Keratinocyte (primary cell): ENCODE measurements around the gene VPS37C. TPM values are rescaled to one million over a fixed set of nuclear protein-coding genes. Genes with fewer than 3 reads are reported as not detected.

Source experiments
- DNase-seq: peaks from one replicate; pipeline ENCODE4 v3.0.0-alpha.2; 2011; ENCODE audit warnings: low read depth, missing footprints, low spot score
- FAIRE-seq: peaks from 2 replicates; lab custom pipeline; 2011; peaks lifted over from hg19 to GRCh38; lab: Jason Lieb, UNC
- H2AFZ ChIP-seq: 2 replicates; pipeline ENCODE4 v1.6.0; 2012; ENCODE audit warnings: low read length, control low read depth, inconsistent platforms; ENCODE audit not compliant: control insufficient read depth
- H3K27ac ChIP-seq: 2 replicates; pipeline ENCODE4 v1.5.1; 2011; ENCODE audit warnings: low read length; ENCODE audit not compliant: control insufficient read depth, insufficient read depth
- H3K27me3 ChIP-seq: 3 replicates; pipeline ENCODE4 v1.6.0; 2011; ENCODE audit warnings: low read length; ENCODE audit not compliant: control insufficient read depth, insufficient read depth; ENCODE audit errors: extremely low read depth
- H3K36me3 ChIP-seq, 2 experiments: 2 replicates in 1 of 2; 3 replicates in 1 of 2; pipeline ENCODE4 v1.5.1; 2011; ENCODE audit warnings: low read length in 2 of 2, mild to moderate bottlenecking in 1 of 2; ENCODE audit not compliant: control insufficient read depth in 2 of 2, insufficient read depth in 2 of 2; ENCODE audit errors: extremely low read depth in 1 of 2
- H3K4me1 ChIP-seq: 3 replicates; pipeline ENCODE4 v1.5.1; 2011; ENCODE audit warnings: low read length; ENCODE audit not compliant: control insufficient read depth, insufficient read depth; ENCODE audit errors: extremely low read depth
- H3K4me2 ChIP-seq: 3 replicates; pipeline ENCODE4 v1.6.0; 2011; ENCODE audit warnings: low read depth, low read length; ENCODE audit not compliant: control insufficient read depth, insufficient read depth; ENCODE audit errors: extremely low read depth
- H3K4me3 ChIP-seq, 3 experiments: fragments of 200-600 bp in 1 of 3; sonication (generic) in 1 of 3; 2 replicates in 2 of 3; 3 replicates in 1 of 3; pipeline ENCODE4 v1.5.1; 2011 to 2016; ENCODE audit warnings: low read length in 3 of 3, mild to moderate bottlenecking in 3 of 3, control low read depth in 2 of 3, inconsistent platforms in 1 of 3, low read depth in 1 of 3, mixed read lengths in 1 of 3, mixed run types in 1 of 3, moderate library complexity in 1 of 3; ENCODE audit not compliant: control insufficient read depth in 2 of 3, insufficient read depth in 2 of 3; ENCODE audit errors: extremely low read depth in 1 of 3
- H3K79me2 ChIP-seq: 2 replicates; pipeline ENCODE4 v1.6.0; 2012; ENCODE audit warnings: low read length; ENCODE audit not compliant: control insufficient read depth, insufficient read depth
- H3K9ac ChIP-seq: 3 replicates; pipeline ENCODE4 v1.6.0; 2011; ENCODE audit warnings: low read length; ENCODE audit not compliant: control insufficient read depth, insufficient read depth; ENCODE audit errors: extremely low read depth
- H3K9me1 ChIP-seq: 3 replicates; pipeline ENCODE4 v1.6.0; 2011; ENCODE audit warnings: low read length; ENCODE audit not compliant: control insufficient read depth, insufficient read depth; ENCODE audit errors: extremely low read depth
- H3K9me3 ChIP-seq: 2 replicates; pipeline ENCODE4 v1.5.1; 2012; ENCODE audit warnings: low read depth, low read length; ENCODE audit not compliant: control insufficient read depth
- H4K20me1 ChIP-seq: 3 replicates; pipeline ENCODE4 v1.6.0; 2011; ENCODE audit warnings: low read length; ENCODE audit not compliant: control insufficient read depth, insufficient read depth; ENCODE audit errors: extremely low read depth
- EZH2 ChIP-seq: IDR thresholded peaks from one replicate; pipeline ENCODE4 v1.6.1; 2012; ENCODE audit warnings: inconsistent platforms, mild to moderate bottlenecking, low read length, moderate library complexity
- dilution Hi-C: fragments of 300-500 bp; cut with MboI; formaldehyde crosslinking; loops from one replicate; pipeline ENCODE4 v1.7.0; 2020; ENCODE audit warnings: low sequenced_read_pairs; ENCODE audit not compliant: extremely low pct_ligation_motif_present
- polyA plus RNA-seq, 5 experiments: library from polyadenylated mRNA; depleted of rRNA in 3 of 5; stranded (reverse) in 3 of 5; stranded (forward) in 1 of 5; unstranded in 1 of 5; fragments of >200 nt; gene quantifications; 1 replicate in 1 of 5; 2 replicates in 3 of 5; 3 replicates in 1 of 5; pipeline versions ENCODE4 v1.2.1 to v1.2.3, GENCODE V29; 2011 to 2012; ENCODE audit warnings: missing spikeins in 2 of 5, low read depth in 1 of 5, low replicate concordance in 1 of 5
- TF ChIP-seq, protein P1 (sequence below), 3 experiments: IDR thresholded peaks in 1 of 3; conservative IDR thresholded peaks in 1 of 3; optimal IDR thresholded peaks in 1 of 3; 2 replicates in 2 of 3; 3 replicates in 1 of 3; pipeline versions ENCODE3 to v1.5.1; 2011; ENCODE audit warnings: low read length in 3 of 3, mild to moderate bottlenecking in 3 of 3, moderate library complexity in 2 of 3, control low read depth in 1 of 3, inconsistent platforms in 1 of 3; ENCODE audit not compliant: insufficient read depth in 2 of 3; ENCODE audit errors: extremely low read depth in 1 of 3

VPS37C gene
- polyA plus RNA-seq, 1 donor (not counting 4 experiments of a cell fraction or from before 2014, with no cell fraction given): 8.0 TPM

DNA sequence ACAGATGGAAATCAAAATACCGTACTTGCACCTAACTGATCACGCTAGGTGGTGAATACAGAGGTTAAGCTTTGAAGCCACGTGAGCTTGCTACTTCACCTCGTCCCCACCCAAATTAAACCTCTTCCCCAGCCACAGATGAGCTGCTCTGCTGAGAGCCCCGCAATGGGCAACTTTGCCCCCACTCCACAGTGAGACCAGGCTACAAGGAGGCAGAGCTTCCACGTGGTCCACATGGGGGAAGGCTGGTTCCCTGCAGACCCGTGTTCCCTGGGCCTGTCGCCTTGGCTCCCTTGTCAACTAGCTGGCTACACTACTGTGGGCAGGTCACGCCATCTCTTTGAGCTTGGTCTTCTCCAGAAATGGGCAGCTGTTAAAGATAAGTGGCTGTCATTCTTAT is 48.0 kb downstream of the VPS37C start:
- Histone ChIP-seq H3K27ac (no peak overlapping the region), H3K36me3 (no peaks in the 10 kb centered on the region), H3K9me1 (no peaks in the 10 kb centered on the region), H3K4me1 (no peaks in the 10 kb centered on the region), H3K9me3 (no peaks in the 10 kb centered on the region), H3K4me3 (no peak overlapping the region), H3K9ac (no peak overlapping the region), H3K79me2 (no peaks in the 10 kb centered on the region), H2AFZ (no peak overlapping the region), H3K4me2 (no peak overlapping the region), H4K20me1 (no peaks in the 10 kb centered on the region), H3K27me3 (no peaks in the 10 kb centered on the region)
- no peak for FAIRE-seq
- no peak for DNase-seq
- dilution Hi-C loops: no loop called here
- TF ChIP-seq, protein P1, sequence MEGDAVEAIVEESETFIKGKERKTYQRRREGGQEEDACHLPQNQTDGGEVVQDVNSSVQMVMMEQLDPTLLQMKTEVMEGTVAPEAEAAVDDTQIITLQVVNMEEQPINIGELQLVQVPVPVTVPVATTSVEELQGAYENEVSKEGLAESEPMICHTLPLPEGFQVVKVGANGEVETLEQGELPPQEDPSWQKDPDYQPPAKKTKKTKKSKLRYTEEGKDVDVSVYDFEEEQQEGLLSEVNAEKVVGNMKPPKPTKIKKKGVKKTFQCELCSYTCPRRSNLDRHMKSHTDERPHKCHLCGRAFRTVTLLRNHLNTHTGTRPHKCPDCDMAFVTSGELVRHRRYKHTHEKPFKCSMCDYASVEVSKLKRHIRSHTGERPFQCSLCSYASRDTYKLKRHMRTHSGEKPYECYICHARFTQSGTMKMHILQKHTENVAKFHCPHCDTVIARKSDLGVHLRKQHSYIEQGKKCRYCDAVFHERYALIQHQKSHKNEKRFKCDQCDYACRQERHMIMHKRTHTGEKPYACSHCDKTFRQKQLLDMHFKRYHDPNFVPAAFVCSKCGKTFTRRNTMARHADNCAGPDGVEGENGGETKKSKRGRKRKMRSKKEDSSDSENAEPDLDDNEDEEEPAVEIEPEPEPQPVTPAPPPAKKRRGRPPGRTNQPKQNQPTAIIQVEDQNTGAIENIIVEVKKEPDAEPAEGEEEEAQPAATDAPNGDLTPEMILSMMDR (optimal IDR thresholded peaks at IDR 0.05 in 1 of 3, IDR thresholded peaks at IDR 0.05 in 1 of 3, conservative IDR thresholded peaks at IDR 0.05 in 1 of 3; ENCODE audit: extremely low read depth in 1 of 3, insufficient read depth in 2 of 3, low read length in 3 of 3): no peak
- TF ChIP-seq EZH2: no peak

DNA sequence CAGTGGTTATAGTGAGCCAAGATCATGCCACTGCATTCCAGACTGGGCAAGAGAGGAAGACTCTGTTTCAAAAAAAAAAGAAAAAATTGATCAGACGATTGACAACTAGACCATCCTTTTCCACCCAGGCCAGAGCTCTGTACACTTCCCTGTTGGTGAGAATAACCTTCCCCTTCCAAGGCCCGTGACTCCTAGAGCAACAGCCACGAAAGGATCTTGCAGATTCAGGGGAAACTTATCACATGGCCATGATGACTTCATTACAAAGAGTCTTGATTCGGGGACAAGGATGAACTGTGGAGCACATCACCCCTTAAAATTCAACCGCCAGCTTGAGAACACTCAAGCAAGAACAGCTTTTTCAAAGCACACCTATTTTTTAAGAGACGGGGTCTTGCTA is 48.7 kb downstream of the VPS37C start:
- H3K27me3 ChIP-seq: no peaks in the 10 kb centered on the region
- H4K20me1 ChIP-seq: no peaks in the 10 kb centered on the region
- DNase-seq (no peak), FAIRE-seq (no peak)
- H3K27ac ChIP-seq: no peak overlapping the region
- no peaks in the 10 kb centered on the region for H3K4me1 ChIP-seq
- no peaks in the 10 kb centered on the region for H3K9me1 ChIP-seq
- H3K4me2 ChIP-seq: no peak overlapping the region
- no peaks in the 10 kb centered on the region for H3K36me3 ChIP-seq
- H2AFZ ChIP-seq: no peak overlapping the region
- TF ChIP-seq EZH2: no peak
- TF ChIP-seq, protein P1 (optimal IDR thresholded peaks at IDR 0.05 in 1 of 3, IDR thresholded peaks at IDR 0.05 in 1 of 3, conservative IDR thresholded peaks at IDR 0.05 in 1 of 3; ENCODE audit: extremely low read depth in 1 of 3, insufficient read depth in 2 of 3, low read length in 3 of 3): no peak
- dilution Hi-C loops: no loop called here
- H3K9me3 ChIP-seq: no peaks in the 10 kb centered on the region
- H3K9ac ChIP-seq: no peak overlapping the region
- H3K4me3 ChIP-seq: no peak overlapping the region
- no peaks in the 10 kb centered on the region for H3K79me2 ChIP-seq
